Measurements from ENCODE around the gene ARHGEF10L.
A peak's percentile ranks its signal among the peaks of the same experiment; 100 is the strongest.

Gene ARHGEF10L

GRCh38 chr1:17569200-17570139 is 30.0 kb downstream of the ARHGEF10L start:
- no peak for FAIRE-seq

GRCh38 chr1:17570228-17570627 is 30.7 kb downstream of the ARHGEF10L start:
- no peak for FAIRE-seq

- FAIRE-seq, result no peak
Measured at GRCh38 chr1:17572264-17572985, 32.9 kb downstream of the ARHGEF10L start.

GRCh38 chr1:17573518-17574041 is 34.1 kb downstream of the ARHGEF10L start:
- no peak for FAIRE-seq

DNA sequence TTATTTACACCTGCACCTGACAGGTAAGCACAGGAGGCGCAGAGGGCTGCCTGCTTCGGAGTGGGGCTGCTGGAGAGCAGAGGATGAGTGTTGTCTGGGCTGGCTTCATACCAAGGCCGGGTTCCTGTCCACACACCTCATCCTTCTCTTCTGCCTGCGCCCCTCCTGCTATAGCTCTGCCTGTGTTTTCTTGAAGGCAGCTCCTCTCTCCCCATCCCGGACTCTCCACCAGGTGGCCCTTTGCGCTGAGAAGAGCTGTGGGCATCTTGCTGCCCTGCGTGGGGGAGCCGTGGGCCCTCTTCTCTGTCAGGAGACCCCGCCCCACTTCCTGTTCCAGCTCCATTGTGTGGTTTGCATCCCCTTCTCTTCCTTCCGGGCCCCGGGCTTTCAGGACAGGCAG is 35.0 kb downstream of the ARHGEF10L start:
- FAIRE-seq, result no peak

GRCh38 chr1:17575797-17576518 is 36.5 kb downstream of the ARHGEF10L start:
- no peak for FAIRE-seq

GRCh38 chr1:17576519-17576853 is 37.0 kb downstream of the ARHGEF10L start:
- FAIRE-seq, result no peak

DNA sequence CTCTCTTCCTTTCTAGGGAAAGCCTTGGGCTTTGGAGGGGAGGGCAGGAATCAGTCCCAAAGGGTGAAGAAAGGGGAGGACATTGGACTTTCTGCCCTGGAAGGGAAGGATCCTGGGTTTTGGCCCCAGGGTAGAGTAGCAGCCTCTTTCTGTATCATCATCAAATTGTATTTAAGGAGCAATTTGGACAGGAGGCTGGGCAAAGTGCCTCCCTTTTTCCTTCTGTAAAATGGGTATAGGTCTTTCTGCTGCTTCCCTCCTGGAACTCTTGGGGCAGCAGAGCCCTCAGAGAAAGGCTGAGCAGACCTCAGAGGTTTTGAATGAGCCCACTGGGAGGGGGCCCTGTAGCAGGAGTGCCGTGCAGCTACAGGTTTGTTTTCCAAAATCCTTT is 38.4 kb downstream of the ARHGEF10L start:
- no peak for FAIRE-seq

GRCh38 chr1:17579951-17580939 is 40.7 kb downstream of the ARHGEF10L start:
- FAIRE-seq, result peak; percentile 87

- no peak for FAIRE-seq
Measured at GRCh38 chr1:17581389-17582123, 42.1 kb downstream of the ARHGEF10L start.

DNA sequence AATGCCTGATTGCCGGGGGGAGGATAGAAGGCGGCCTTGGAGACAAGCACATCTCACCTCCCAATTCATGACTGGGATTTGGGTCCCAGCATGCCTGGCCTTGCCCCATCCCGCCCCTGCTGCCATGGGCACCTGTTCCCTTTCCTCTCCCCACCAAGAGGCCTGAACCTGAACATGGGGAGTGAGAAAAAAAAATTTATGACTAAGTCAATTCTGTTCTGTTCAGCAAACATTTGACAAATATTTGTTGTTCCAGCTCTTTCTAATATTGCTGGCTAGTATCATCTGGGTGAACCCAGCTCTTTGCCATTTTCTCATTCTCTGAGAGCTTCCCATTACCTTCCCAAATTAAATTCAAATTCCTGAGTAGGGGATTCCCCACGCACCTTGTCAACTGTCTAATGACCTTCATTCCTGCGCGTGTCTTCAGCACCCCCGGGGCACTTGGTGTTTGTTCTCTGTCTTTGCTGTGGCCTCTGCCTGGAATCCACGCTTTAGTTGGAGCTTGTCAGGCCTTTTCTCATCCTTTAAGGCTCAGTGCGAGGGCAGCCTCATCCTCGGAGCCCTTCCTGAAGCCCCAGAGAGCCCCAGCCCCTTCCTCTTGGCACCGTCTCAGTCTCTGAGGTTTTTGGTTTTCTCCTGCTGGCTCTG is 42.8 kb downstream of the ARHGEF10L start:
- FAIRE-seq, result peak; percentile 69

DNA sequence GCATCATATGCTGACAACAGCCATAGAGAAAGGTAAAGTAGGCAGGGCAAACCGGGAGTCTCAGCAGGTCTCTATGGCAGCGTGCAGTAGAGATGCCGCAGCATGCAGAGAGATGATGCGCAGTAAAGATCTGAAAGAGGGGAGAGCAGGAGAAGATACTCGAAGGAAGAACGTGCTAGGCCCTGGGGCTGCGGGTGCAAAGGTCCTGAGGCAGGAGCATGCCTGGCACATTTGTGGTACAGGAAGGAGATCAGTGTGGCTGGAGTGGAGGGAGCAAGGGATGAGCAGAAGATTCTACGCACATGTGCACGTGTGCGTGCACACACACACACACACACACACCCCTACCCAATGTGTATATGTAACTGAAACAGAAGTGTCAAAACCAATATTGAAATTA is 45.0 kb downstream of the ARHGEF10L start:
- FAIRE-seq, result no peak

GRCh38 chr1:17585266-17585987 is 45.9 kb downstream of the ARHGEF10L start:
- no peak for FAIRE-seq

DNA sequence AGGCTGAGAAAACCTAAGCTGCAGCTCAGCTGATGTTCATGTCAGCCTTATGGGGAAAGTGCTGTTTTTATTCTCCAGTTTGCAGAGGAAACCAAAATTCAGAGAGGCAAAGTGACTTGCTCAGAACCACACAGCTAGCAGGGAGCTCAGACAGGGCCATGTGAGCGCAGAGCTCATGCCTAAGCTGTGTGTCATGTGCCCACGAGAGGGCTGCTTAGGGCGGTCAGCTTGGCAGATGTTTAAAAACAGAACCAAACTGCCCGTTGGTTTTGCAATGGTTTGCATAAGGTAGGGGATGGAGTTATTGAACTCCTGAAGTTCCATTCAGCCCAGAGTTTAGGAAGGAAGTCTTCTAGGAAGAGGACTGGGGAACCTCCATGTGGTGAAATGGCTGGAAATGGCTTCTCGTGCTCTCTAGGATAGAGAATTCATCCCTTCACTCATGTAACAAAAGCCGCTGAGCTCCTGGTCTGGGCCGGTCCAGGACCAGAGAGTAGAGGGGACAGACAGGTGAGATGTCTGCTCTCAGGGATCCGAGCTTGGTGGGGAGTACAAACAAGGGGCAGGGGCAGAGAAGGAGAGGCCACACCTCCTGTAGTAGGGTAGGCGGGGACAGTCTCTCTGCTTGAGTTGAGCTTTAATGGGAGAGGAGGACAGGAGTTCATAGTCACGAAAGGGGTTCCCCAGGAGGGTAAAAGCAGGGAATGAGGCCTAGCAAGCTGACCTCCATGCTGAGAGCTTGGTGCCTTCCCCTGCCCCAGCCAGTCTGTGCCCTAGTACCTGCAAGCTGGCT is 46.9 kb downstream of the ARHGEF10L start:
- FAIRE-seq, result no peak

DNA sequence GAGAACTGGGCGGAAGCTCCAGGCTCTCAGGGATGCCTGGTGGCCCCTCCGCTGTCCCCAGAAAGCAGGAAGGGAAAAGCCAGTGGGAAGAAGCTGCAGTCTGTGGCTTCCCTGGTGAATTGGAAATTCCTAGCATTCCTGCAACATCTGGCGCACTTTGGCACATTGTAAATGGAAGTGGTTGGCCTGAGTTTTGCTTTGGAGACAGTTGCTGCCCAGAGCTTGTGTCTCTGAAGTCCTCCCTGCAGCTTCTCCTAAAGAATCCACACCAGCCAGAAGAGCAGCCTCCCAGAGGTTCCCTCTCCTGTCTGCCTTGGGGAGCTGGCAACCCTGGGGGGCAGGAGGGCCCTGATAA is 48.2 kb downstream of the ARHGEF10L start:
- FAIRE-seq, result no peak

DNA sequence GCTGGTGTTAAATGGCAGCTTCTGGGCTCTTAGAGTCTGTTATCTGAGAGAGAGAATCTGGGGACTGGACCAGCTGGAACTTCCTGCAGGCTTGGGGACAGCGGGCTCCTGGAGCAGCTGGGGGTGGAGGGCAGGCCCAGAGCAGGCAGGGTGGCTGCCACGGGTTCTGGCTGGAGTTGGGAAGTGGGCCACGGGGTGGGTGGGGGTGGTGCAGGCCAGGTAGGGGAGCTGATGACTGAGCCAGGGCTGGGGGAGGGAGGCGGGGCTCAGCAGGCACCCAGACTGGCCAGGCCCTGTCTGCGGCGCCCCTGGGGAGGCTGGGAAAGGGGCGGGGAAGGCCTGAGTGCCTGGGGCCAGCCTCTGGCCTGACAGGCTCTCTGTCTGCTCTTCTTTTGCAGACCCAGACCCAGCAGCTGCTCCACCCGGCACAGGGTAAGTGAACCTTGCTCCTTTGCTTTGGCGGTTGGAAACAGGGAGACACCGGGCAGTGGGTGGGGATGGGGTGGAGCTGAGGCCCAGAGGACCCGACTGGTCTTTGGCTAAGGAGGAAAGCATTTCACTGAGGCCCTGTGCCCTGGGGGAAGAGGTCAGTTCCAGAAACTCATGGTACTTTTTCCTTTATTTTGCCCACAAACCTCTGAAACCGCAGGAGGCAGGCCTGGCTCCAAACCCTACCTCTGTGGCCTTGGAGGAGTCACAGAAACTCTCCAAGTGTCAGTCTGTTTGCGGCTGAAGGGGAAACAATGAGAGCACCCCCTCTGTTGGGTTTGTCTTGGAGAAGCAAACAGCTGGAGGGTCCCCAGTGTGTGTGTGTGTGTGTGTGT is 48.8 kb downstream of the ARHGEF10L start:
- no peak for FAIRE-seq

- FAIRE-seq, result no peak
Measured at GRCh38 chr1:17591814-17592430, 52.4 kb downstream of the ARHGEF10L start.

DNA sequence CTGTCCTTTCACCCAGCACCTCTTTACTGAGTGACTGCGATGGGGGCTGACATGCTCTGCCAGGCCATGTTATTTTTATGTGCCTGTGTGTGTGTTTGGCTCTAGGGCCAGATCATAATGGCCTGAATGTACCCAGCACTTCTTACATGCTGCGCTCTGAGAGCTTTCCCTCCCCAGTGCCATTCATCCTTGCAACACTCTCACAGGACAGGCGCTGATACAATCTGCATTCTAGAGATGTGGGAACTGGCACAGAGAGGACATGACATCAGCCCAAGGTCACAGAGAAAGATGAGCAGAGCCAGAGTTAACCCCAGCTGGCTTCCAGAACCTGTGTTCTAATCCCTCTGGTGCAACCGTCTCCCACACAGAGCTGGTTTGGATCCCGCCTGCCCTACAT is 54.5 kb downstream of the ARHGEF10L start:
- FAIRE-seq, result no peak

Measured in islet of Langerhans (tissue), 1 donor.